IPS-NIHi11 (cell line): ENCODE data around the gene PDZRN4.
"Not testable (repeated sequence)": the region's sequence is repeated elsewhere in the genome, so short reads cannot be mapped to it uniquely, and the experiment has no call there.

Source experiments
- DNase-seq: peaks from one replicate; pipeline ENCODE4 v3.0.0; 2012; ENCODE audit warnings: mixed read lengths, low spot score

Gene PDZRN4

DNA sequence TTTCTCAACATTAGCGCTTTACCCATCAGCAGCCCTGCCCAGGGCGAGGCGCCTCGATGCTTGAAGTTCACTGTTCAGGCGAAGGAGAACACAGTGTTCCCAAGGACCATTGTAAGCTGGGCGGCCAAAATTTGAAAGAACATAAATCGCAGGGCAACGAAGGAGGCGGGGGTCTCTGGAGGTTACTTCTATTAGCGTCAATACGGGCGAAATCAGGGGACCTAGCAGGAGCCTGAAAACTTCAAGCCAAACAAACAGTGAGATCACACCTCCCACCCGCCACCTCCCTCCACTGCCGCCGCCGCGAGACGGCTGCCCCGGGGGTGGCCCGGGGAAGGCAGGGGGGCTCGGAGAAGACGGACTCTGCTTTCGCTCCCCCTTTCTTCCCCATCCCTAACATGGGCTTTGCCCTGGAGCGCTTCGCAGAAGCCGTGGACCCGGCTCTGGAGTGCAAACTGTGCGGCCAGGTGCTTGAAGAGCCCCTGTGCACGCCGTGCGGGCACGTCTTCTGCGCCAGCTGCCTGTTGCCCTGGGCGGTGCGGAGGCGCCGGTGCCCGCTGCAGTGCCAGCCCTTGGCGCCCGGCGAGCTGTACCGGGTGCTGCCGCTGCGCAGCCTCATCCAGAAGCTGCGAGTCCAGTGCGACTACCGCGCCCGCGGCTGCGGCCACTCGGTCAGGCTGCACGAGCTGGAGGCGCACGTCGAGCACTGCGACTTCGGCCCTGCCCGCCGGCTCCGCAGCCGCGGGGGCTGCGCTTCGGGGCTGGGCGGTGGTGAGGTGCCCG, at the start of gene PDZRN4:
PDZRN4 (plus strand) TSS at position 263 of the 783 bp plus-strand sequence.
- DNase-seq, result peak; percentile 64

DNA sequence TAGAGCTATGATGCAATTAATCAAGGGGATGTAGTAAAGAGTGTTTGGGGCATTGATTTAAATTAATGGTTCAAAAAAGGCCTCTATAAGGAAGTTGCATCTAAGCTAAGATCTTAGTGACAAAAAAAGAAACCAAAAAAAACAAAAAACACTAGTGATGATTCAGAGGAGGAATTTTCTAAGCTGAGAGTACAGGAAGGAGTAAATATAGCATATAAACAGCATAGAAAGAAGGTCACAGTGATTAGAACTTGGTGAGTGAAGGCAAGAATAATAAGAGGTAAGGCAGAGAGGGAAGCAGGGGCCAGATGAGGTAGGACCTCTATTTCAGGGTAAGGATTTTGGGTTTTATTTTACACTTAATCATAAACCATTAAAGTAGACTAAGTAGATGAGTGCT, 48.0 kb upstream of the PDZRN4 start:
- no peak for DNase-seq

DNA sequence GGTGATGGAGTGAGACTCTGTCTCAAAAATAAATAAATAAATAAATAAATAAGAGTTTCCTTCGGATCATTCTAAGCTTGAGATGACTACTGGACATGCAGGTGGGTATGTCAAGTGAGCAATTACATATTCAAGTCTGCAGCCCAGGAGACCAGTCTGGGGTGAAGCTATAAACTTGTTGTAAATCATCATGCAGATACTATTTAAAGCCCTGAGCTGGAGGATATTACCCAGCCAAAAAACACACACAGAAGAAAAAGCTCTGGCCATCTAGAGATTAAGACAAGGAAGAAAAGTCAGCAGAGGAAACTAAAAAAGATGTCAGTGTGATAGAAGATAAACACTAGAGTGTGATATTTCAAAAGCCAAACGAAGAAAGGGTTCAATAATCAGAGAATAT, 47.0 kb upstream of the PDZRN4 start:
- DNase-seq, result no peak

DNA sequence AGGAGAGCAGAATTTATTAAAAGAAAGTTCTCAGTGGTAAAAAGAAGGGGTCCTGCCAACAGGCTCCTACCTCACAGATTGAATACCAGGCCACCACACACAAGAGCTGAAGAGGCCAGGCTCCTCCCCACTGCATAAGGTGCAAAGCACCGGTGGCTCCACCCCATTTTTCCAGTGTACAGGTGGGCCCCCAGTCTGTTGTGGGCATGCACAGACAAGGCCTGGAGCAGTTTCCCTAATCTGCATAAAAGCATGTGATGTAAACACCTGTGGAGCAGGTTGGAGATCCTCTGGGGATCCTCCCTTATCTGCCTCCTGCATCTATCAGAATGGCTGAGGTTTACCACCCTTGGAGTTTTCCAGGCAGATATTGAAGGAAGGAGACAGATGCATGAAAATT, 45.7 kb upstream of the PDZRN4 start:
- DNase-seq, result no peak

DNA sequence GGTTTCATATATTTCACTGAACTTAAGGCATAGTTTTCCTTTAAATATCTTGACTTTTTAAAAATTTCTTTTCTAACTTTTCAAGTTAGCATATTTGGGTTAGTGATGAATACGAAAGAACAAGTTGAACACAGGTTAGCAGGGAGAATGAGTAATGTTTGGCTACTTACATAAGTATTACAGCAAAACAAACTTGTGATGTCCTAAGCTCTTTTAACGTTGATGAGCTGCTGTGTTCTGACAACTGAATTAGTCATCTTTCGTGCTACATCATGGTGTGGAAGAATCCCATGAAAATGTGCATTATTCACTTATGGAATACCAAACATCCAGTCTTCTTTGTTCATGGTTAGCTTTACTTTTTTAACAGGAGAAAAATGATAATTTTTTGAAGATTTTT, 36.3 kb upstream of the PDZRN4 start:
- DNase-seq, result no peak

DNA sequence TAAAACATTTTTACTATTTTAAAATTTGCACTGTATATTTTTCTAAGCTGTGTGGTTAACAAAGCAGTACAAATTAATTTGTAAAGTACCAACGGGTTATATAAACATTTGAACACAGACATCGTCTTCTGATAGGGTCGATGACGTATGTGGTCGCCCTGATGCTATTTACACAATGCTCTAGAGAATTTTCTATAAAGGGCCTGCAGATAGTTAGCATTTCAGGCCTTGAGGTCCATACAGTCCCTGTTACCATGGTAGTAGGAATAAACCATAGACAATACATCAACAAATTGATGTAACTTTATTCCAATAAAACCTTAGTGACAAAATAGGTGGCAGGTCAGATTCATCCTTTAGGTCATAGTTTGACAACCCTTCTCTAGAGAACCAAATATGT, 25.7 kb upstream of the PDZRN4 start:
- no peak for DNase-seq

DNA sequence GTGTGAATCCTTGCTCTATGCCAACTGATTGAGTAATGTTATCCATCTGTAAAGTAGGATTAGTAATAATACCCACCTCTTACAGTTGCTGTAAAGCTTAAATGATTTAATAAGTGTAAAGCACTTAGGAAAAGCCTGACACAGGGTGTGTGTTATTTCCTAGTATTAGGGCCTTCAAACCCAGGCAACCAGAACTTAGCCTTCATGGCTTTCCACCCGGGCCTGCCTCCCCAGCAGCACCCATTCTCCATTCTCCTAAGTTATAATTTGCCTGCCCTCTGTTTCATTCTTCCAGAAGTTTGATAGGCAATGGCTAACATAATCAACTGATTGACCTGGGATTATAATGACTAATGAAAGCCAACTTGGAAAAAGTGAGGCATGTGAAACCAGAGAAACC, 20.4 kb upstream of the PDZRN4 start:
- DNase-seq, result no peak

DNA sequence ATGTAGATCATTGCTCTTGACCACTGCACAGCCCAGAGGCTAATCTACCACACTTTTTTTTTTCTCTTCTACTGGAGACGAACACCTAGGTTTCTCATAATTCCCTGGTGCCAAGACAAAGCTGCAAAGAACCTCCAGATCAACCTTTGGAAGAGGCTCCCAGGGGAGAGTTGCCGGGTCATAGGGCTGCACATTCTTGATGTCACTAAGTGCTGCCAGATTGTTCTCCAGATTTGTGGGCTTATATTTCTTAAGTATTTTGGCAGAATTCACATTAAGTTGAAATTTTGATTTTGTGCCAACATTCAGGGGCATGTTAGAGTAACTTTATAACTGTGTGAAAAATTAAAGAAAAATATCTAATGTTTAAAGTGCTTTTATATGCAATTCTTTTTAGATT, 13.5 kb upstream of the PDZRN4 start:
- peak; percentile 8 for DNase-seq

DNA sequence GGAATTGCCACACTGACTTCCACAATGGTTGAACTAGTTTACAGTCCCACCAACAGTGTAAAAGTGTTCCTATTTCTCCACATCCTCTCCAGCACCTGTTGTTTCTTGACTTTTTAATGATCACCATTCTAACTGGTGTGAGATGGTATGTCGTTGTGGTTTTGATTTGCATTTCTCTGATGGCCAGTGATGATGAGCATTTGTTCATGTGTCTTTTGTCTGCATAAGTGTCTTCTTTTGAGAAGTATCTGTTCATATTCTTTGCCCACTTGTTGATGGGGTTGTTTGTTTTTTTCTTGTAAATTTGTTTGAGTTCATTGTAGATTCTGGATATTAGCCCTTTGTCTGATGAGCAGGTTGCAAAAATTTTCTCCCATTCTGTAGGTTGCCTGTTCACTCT, 8.6 kb upstream of the PDZRN4 start:
- DNase-seq, result not testable (repeated sequence)

DNA sequence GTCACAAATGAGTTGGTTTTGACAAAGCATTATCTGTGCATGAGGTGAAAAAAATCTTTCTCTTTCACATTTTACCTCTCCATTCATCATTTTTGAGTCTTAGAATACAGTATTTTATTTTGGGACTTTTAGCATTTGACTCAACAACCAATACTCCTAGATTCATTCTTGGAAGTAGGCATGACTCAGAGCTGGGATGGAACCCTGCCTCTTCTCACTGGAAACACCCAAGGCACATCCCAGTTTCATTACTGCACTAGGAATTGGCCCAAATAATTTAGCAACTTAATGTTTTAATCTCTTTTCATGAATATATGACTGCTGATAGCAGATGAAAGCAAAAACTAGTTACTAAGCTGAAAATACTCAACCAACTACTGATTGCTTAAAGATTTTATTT, 3.3 kb upstream of the PDZRN4 start:
- no peak for DNase-seq

DNA sequence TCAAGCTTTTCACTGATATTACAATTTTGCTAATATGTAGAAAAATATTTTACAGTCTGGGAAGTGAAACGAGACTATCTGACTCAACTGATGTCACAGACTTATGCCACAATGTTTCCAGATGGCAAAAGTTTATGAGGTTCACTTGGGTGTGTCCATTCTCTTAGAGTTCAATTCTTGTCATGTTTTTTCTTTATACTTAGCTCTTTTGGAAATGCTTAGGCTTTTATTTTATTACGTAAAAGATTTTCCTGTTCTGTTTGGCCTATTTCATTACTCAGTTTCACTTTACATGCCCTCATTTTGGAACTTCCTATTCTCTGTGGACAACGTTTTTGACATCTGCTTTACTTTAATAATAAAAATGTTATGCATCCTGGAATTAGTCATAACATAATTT, 2.1 kb upstream of the PDZRN4 start:
- DNase-seq, result no peak

DNA sequence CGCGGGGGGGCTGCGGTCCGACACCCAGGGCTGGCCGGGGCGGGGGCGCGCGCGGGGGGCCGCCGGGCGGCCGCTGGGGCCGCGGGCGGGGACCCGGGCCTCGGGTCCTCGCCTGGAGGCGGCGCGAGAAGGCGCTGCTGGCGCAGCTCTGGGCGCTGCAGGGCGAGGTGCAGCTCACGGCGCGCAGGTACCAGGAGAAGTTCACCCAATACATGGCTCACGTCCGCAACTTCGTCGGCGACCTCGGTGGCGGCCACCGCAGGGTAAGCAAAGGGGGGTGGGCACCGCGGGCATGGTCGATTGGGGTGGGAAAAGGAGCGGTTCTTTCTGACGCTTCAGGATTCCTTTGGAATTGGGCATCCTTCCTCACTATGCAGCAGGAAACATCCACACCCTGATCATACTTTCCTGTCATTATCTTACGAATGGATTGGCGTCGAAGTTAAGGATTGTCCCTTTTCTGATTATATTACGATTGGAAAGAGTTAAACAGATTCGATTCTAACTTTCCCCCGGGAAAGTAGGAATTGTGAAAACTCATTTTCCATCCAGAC, 798 bp downstream of the PDZRN4 start:
- DNase-seq, result no peak

DNA sequence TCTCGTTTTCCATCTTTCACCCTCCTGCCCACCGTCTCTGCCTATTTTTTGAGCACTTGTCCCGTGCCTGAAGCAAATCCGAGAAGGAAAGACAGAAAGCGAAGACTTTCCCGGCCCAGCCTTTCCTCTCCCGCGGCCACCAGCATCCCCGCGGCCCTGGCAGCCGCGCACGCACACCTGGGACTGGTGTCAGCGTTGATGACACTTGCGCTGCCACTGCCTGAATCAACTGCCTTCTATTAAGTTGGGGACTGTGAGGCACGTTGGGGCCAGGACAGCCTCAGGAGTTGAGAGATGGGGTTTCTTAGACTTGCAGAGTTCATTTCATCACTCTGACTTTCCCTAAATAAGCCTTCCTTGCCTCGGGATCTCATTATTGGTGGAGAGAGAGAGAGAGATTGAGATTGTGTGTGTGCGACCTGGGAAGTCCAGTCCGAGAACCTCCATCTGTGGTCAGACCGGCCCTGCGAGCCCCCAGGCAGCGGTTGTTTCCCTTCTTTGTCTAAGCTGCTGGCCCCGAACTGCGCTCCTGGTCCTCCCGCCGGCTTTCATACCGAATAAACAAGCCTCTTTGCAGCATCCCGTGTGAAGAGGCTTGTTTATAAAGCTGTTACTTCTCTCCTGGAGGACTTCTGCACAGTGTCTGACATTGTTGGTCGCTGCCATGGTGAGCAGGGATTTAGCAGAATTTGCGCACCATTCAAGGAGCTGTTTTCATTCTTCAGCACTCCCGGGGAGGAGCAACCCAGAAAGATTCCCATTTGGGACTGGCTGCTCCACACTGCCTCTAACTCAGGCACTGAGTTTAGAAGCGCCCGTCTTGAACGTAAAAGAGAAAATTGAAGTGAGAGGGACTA, 1.5 kb downstream of the PDZRN4 start:
- DNase-seq, result peak; percentile 11

DNA sequence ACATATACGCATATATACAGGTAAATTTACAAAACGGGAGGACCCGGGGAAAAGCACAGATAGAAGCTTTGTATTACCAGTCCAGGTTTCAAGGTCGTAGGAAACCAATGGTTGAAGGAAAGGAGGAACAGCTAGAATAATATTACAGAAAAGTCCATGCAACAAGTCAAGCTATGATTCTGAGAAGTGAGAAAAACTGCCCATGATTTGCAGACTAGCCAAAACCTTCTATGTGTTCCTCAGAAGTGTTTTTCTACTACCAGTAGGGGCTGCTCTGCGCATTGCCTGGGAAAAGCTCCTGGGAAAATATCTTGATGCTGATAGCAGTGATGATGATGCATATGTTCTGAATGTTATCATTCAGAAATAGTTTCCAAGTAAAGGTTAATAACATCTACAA, 2.2 kb downstream of the PDZRN4 start:
- peak; percentile 18 for DNase-seq

DNA sequence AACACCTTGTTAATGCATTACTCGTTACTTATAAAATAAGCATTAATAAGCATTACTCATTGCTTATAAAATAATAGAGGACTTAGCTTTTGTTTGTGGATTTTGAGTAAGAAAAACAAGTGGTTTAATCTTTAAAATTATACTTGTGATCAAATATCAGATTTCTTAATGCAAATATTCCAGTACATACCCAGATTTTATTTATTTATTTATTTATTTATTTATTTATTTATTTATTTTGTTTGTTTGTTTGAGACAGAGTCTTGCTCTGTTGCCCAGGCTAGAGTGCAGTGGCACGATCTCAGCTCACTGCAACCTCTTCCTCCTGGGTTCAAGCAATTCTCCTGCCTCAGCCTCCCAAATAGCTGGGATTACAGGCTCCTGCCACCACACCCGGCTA, 3.4 kb downstream of the PDZRN4 start:
- not testable (repeated sequence) for DNase-seq

DNA sequence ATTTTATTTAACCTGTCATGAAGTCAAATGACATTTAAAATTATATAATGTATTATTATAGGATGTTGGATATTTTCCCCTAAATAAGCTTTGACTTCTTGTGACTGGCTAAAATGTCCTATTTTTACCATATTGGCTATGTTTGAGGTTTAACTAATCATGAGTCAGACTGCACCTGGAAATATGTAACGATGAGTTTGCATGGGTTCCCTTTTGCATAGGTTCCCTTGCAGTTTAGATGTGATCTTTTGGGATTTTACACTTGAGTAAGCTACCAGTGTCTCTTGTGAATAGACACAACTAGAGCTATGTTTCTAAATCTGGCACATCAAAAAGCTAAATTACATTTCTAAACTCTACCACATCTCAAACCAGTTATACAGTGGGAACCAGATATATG, 5.2 kb downstream of the PDZRN4 start:
- no peak for DNase-seq

DNA sequence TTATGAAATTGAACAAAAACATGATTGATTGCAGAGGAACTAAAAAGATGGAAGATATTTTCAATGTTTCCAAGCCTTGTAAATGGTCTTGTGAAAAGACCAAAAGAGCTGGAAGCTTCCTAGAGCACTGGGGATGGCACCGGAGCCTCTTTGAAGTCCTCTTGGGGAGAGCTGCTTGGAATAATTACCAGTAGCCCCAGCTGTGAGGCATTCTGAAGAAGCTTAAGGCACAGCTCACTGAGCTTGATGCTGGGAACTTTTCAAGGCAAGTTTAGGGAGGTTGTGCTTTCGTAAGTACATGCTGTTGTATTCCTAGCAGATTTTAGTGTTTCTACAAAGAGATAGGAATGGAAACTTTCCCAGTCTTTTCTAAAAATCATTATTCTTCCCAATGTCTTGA, 13.9 kb downstream of the PDZRN4 start:
- no peak for DNase-seq

DNA sequence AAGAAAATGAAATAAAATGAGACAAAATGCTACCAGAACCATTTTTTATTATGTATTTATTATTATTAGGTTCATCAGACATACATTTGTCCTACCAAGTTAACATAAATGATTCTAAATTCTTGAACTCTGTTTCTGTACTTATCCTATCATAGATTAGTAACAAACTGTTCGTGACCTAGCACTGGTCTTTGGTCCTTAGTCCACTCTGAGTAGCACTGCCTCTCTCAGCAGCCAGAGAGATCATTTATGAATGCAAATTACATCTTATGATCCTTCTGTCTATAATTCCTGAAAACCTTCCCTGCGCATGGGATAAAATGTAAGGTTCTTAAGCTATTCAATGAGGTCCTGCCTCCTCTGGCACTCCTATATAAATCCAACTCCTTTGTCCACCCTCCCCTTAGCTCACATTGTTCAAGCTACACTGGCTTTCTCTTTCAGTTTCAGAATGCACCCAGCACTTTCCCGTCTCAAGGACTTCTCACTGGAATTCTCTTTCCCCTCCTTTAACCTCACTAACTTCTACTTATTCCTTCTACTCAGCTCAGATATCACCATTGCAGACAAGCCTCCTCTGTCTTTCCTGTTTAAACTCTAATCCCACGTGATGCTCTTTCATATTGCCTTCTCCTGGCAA, 17.1 kb downstream of the PDZRN4 start:
- DNase-seq, result peak; percentile 6

DNA sequence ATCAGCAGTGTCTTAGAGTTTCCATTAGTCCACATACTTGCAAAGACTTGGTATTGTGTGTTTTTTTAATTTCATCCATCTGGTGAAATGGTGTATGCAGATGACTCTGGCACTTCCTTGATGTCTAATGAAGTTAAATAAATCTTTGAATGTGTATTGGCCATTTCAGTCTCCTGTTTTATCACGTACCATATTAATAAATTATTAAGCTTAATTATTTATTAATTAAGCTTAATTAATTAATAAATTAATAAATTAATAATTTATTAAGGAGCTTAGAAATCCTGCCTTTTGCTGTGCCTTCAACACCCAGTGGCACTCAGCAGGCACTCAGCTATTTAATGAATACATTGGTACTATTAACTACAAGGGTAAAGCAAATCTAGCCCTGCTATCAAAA, 18.2 kb downstream of the PDZRN4 start:
- no peak for DNase-seq

DNA sequence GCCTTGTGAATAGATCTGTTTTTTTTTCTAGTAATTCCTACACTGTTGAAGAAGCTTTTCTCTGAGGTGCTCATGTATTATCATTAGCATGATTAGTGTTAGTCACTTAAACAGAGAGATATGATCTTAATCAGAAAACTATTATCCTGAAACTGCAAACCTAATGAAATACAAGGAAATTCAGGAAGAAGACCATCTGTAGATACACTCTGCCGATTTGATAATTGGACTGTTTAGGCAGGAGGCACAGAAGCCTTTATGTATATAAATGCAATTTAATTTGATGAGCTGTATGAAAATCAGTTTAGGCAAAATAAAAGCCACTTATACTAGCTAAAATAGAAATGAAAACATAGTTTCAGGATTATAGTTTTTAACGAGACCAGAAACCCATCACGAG, 23.3 kb downstream of the PDZRN4 start:
- no peak for DNase-seq

DNA sequence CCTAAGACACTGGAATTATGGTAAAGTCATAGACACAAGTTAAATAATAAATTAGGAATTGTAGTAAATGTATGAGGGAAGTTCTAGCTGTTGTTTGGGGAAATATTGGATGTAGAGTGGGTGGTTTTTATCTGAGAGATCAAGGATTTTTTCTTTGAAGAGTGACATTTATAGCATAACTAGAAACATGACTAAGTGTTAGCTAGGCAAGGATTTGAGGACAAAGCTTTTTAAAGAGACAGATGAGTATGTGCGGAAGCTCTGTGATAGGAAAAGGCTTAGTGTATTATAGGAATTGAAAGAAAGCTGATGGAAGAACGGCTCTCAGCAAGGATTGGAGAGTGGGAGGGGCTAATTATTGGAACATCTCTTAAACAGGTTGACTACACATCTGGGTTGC, 24.5 kb downstream of the PDZRN4 start:
- no peak for DNase-seq

DNA sequence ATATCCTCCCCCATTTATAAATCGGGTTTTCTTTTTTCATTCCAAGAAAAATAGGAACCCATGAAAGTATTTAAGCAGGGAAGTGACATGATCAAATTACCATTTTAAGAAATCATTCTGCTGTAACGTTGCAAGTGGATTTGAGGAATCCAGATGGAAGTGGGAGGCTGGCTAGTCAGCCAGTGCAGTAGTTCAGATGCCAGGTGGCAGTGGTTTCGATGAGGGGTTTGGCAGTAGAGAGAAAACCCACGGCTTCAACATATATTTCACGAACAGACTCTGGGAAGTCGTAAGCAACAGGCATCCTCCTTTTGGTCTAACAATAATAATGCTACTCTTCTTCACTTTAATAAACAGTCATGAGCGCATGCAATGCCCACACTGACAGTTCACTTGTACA, 25.0 kb downstream of the PDZRN4 start:
- DNase-seq, result no peak

DNA sequence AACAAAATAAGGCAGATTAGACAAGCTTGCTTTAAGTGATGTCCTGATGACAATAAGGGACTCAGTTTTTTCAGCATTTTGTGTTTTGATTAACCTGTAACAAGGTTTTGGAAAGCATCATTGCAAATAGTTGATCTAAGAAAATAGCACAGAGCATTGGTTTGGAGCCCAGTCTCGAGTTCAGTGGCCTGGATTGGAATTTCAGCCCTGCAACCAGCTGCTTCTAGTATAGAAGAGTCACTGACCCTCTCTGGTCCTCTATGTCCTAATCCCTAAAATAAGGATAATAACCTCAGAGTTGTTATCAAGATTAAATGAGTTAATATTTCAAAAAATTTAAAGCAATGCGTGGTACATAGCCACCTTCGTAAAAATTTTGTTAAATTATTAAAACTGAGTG, 25.5 kb downstream of the PDZRN4 start:
- no peak for DNase-seq
